GM19351 (cell line): ENCODE data around the gene TAGAP.
"Not testable (repeated sequence)": the region's sequence is repeated elsewhere in the genome, so short reads cannot be mapped to it uniquely, and the experiment has no call there.

Experiments
- ATAC-seq: cut with Tn5 transposase; IDR thresholded peaks from one replicate; pipeline ENCODE4 v1.9.1; 2021; ENCODE audit warnings: mild to moderate bottlenecking, moderate library complexity; ENCODE audit not compliant: unreplicated experiment

TAGAP gene

GRCh38 chr6:159047891-159048685 is 3.3 kb upstream of the TAGAP start:
- no peak for ATAC-seq

GRCh38 chr6:159045801-159046200 is 1.0 kb upstream of the TAGAP start:
- no peak for ATAC-seq

- ATAC-seq: no peak
Observed at GRCh38 chr6:159043947-159044346, 844 bp downstream of the TAGAP start.

GRCh38 chr6:159043251-159043650 is 1.5 kb downstream of the TAGAP start:
- no peak for ATAC-seq

- ATAC-seq: no peak
Observed at GRCh38 chr6:159042826-159043181, 2.0 kb downstream of the TAGAP start.

GRCh38 chr6:159042003-159042825 is 2.6 kb downstream of the TAGAP start:
- peak; percentile 25 for ATAC-seq

GRCh38 chr6:159041181-159041580 is 3.6 kb downstream of the TAGAP start:
- no peak for ATAC-seq

GRCh38 chr6:159039885-159040258 is 4.9 kb downstream of the TAGAP start:
- no peak for ATAC-seq

- peak; percentile 85 for ATAC-seq
Observed at GRCh38 chr6:159038914-159039884, 5.6 kb downstream of the TAGAP start.

GRCh38 chr6:159038318-159038717 is 6.5 kb downstream of the TAGAP start:
- ATAC-seq: not testable (repeated sequence)

- no peak for ATAC-seq
Observed at GRCh38 chr6:159037756-159038290, 7.0 kb downstream of the TAGAP start.

GRCh38 chr6:159036673-159037072 is 8.1 kb downstream of the TAGAP start:
- no peak for ATAC-seq

GRCh38 chr6:159035891-159036290 is 8.9 kb downstream of the TAGAP start:
- ATAC-seq: no peak

- no peak for ATAC-seq
Observed at GRCh38 chr6:159033160-159034049, 11.4 kb downstream of the TAGAP start.

GRCh38 chr6:159031846-159032245 is 12.9 kb downstream of the TAGAP start:
- ATAC-seq: no peak

GRCh38 chr6:159030168-159030567 is 14.6 kb downstream of the TAGAP start:
- ATAC-seq: no peak

- not testable (repeated sequence) for ATAC-seq
Observed at GRCh38 chr6:159025224-159025623, 19.6 kb downstream of the TAGAP start.

- no peak for ATAC-seq
Observed at GRCh38 chr6:159023893-159024292, 20.9 kb downstream of the TAGAP start.

- ATAC-seq: no peak
Observed at GRCh38 chr6:159020011-159020410, 24.8 kb downstream of the TAGAP start.
